ENCODE results near the gene SCRG1. TPM values are rescaled to one million over a fixed set of nuclear protein-coding genes. Genes with fewer than 3 reads are reported as not detected.

Gene SCRG1
- polyA plus RNA-seq, 1 donor = 1.0 TPM

- WGBS (ENCODE audit: insufficient coverage, low lambda C conversion rate) = no CpG with 5 or more reads among the region's 1 CpG
- DNase-seq = no peak
- H3K9me3 ChIP-seq (ENCODE audit: control insufficient read depth, low read depth, low read length) = no peaks in the 10 kb centered on the region
- no peak overlapping the region for H3K27ac ChIP-seq (ENCODE audit: low read length)
- H3K36me3 ChIP-seq (ENCODE audit: control insufficient read depth, insufficient read depth, low read length) = no peaks in the 10 kb centered on the region
- H3K4me3 ChIP-seq (ENCODE audit: low read length) = no peak overlapping the region
- no peaks in the 10 kb centered on the region for H3K27me3 ChIP-seq (ENCODE audit: control insufficient read depth, insufficient read depth, low read length)
- no peaks in the 10 kb centered on the region for H3K4me1 ChIP-seq (ENCODE audit: control insufficient read depth, insufficient read depth, low read length)
These were observed 7.2 kb downstream of the SCRG1 start for GRCh38 chr4:173391701-173392100.

GRCh38 chr4:173386751-173387150, 12.2 kb downstream of the SCRG1 start:
- H3K36me3 ChIP-seq (ENCODE audit: control insufficient read depth, insufficient read depth, low read length) = no peaks in the 10 kb centered on the region
- DNase-seq = no peak

GRCh38 chr4:173382349-173382748, 16.6 kb downstream of the SCRG1 start:
- Histone ChIP-seq H3K36me3 (ENCODE audit: control insufficient read depth, insufficient read depth, low read length) (no peaks in the 10 kb centered on the region), H3K27me3 (ENCODE audit: control insufficient read depth, insufficient read depth, low read length) (no peaks in the 10 kb centered on the region), H3K4me3 (ENCODE audit: low read length) (no peak overlapping the region), H3K27ac (ENCODE audit: low read length) (no peak overlapping the region), H3K4me1 (ENCODE audit: control insufficient read depth, insufficient read depth, low read length) (no peaks in the 10 kb centered on the region), H3K9me3 (ENCODE audit: control insufficient read depth, low read depth, low read length) (no peaks in the 10 kb centered on the region)
- 97% methylated on average over 4 of the region's 4 CpGs for WGBS (ENCODE audit: insufficient coverage, low lambda C conversion rate)
- DNase-seq = no peak

More at GRCh38 chr4:173386751-173387150, 12.2 kb downstream of the SCRG1 start:
- no peaks in the 10 kb centered on the region for H3K9me3 ChIP-seq (ENCODE audit: control insufficient read depth, low read depth, low read length)
- H3K4me3 ChIP-seq (ENCODE audit: low read length) = no peak overlapping the region
- no peaks in the 10 kb centered on the region for H3K27me3 ChIP-seq (ENCODE audit: control insufficient read depth, insufficient read depth, low read length)
- H3K27ac ChIP-seq (ENCODE audit: low read length) = no peak overlapping the region
- no peaks in the 10 kb centered on the region for H3K4me1 ChIP-seq (ENCODE audit: control insufficient read depth, insufficient read depth, low read length)

GRCh38 chr4:173381610-173382009, 17.3 kb downstream of the SCRG1 start:
- Histone ChIP-seq H3K4me3 (ENCODE audit: low read length) (no peak overlapping the region), H3K27me3 (ENCODE audit: control insufficient read depth, insufficient read depth, low read length) (no peaks in the 10 kb centered on the region), H3K9me3 (ENCODE audit: control insufficient read depth, low read depth, low read length) (no peaks in the 10 kb centered on the region), H3K36me3 (ENCODE audit: control insufficient read depth, insufficient read depth, low read length) (no peaks in the 10 kb centered on the region), H3K27ac (ENCODE audit: low read length) (no peak overlapping the region), H3K4me1 (ENCODE audit: control insufficient read depth, insufficient read depth, low read length) (no peaks in the 10 kb centered on the region)
- no peak for DNase-seq
- 100% methylated on average over 1 of the region's 1 CpG for WGBS (ENCODE audit: insufficient coverage, low lambda C conversion rate)

GRCh38 chr4:173380987-173381386, 17.9 kb downstream of the SCRG1 start:
- no peaks in the 10 kb centered on the region for H3K36me3 ChIP-seq (ENCODE audit: control insufficient read depth, insufficient read depth, low read length)
- no peak overlapping the region for H3K4me3 ChIP-seq (ENCODE audit: low read length)
- H3K4me1 ChIP-seq (ENCODE audit: control insufficient read depth, insufficient read depth, low read length) = no peaks in the 10 kb centered on the region
- H3K27ac ChIP-seq (ENCODE audit: low read length) = no peak overlapping the region
- no peaks in the 10 kb centered on the region for H3K27me3 ChIP-seq (ENCODE audit: control insufficient read depth, insufficient read depth, low read length)
- no peak for DNase-seq
- no peaks in the 10 kb centered on the region for H3K9me3 ChIP-seq (ENCODE audit: control insufficient read depth, low read depth, low read length)

- H3K27ac ChIP-seq (ENCODE audit: low read length) = no peak overlapping the region
- H3K27me3 ChIP-seq (ENCODE audit: control insufficient read depth, insufficient read depth, low read length) = no peaks in the 10 kb centered on the region
- H3K9me3 ChIP-seq (ENCODE audit: control insufficient read depth, low read depth, low read length) = no peaks in the 10 kb centered on the region
- H3K4me3 ChIP-seq (ENCODE audit: low read length) = no peak overlapping the region
- DNase-seq = no peak
- WGBS (ENCODE audit: insufficient coverage, low lambda C conversion rate) = 95% methylated on average over 3 of the region's 3 CpGs
- H3K4me1 ChIP-seq (ENCODE audit: control insufficient read depth, insufficient read depth, low read length) = no peaks in the 10 kb centered on the region
- H3K36me3 ChIP-seq (ENCODE audit: control insufficient read depth, insufficient read depth, low read length) = peaks cover 4% of the 10 kb centered on the region
These were observed 19.0 kb downstream of the SCRG1 start for GRCh38 chr4:173379929-173380328.

GRCh38 chr4:173374588-173374987, 24.3 kb downstream of the SCRG1 start:
- Histone ChIP-seq H3K27ac (ENCODE audit: low read length) (no peak overlapping the region), H3K27me3 (ENCODE audit: control insufficient read depth, insufficient read depth, low read length) (no peaks in the 10 kb centered on the region), H3K4me1 (ENCODE audit: control insufficient read depth, insufficient read depth, low read length) (no peaks in the 10 kb centered on the region), H3K36me3 (ENCODE audit: control insufficient read depth, insufficient read depth, low read length) (peaks cover 4% of the 10 kb centered on the region), H3K9me3 (ENCODE audit: control insufficient read depth, low read depth, low read length) (no peaks in the 10 kb centered on the region), H3K4me3 (ENCODE audit: low read length) (no peak overlapping the region)
- DNase-seq = no peak
- WGBS (ENCODE audit: insufficient coverage, low lambda C conversion rate) = 92% methylated on average over 2 of the region's 2 CpGs

- H3K27me3 ChIP-seq (ENCODE audit: control insufficient read depth, insufficient read depth, low read length) = no peaks in the 10 kb centered on the region
- peak overlapping the region; percentile 65 for H3K4me3 ChIP-seq (ENCODE audit: low read length)
- H3K27ac ChIP-seq (ENCODE audit: low read length) = peak overlapping the region; percentile 76
- no CpG with 5 or more reads among the region's 68 CpGs for WGBS (ENCODE audit: insufficient coverage, low lambda C conversion rate)
- no peaks in the 10 kb centered on the region for H3K9me3 ChIP-seq (ENCODE audit: control insufficient read depth, low read depth, low read length)
- no peaks in the 10 kb centered on the region for H3K4me1 ChIP-seq (ENCODE audit: control insufficient read depth, insufficient read depth, low read length)
- peaks cover 4% of the 10 kb centered on the region for H3K36me3 ChIP-seq (ENCODE audit: control insufficient read depth, insufficient read depth, low read length)
- peak; percentile 46 to 79 for DNase-seq
These were observed 27.4 kb downstream of the SCRG1 start for GRCh38 chr4:173371292-173372192.

- H3K27ac ChIP-seq (ENCODE audit: low read length) = peak within 1 kb of the TSS; percentile 88
- 0% methylated on average over 3 of the region's 72 CpGs for WGBS (ENCODE audit: insufficient coverage, low lambda C conversion rate)
- no peaks in the 10 kb centered on the region for H3K9me3 ChIP-seq (ENCODE audit: control insufficient read depth, low read depth, low read length)
- H3K27me3 ChIP-seq (ENCODE audit: control insufficient read depth, insufficient read depth, low read length) = no peaks in the 10 kb centered on the region
- H3K36me3 ChIP-seq (ENCODE audit: control insufficient read depth, insufficient read depth, low read length) = peaks cover 1% of the 10 kb centered on the region
- DNase-seq = peak; percentile 98 to 99
- no peaks in the 10 kb centered on the region for H3K4me1 ChIP-seq (ENCODE audit: control insufficient read depth, insufficient read depth, low read length)
- H3K4me3 ChIP-seq (ENCODE audit: low read length) = peak within 1 kb of the TSS; percentile 65
These were observed 28.2 kb downstream of the SCRG1 start, which contains the start of gene SAP30 for GRCh38 chr4:173370477-173371291. TSS of gene SAP30 (plus strand) at chr4:173370954. CDS start at chr4:173371183, 229 bp downstream.

- H3K27me3 ChIP-seq (ENCODE audit: control insufficient read depth, insufficient read depth, low read length) = no peaks in the 10 kb centered on the region
- DNase-seq = no peak
- H3K27ac ChIP-seq (ENCODE audit: low read length) = peak overlapping the region; percentile 88
- peak overlapping the region; percentile 65 for H3K4me3 ChIP-seq (ENCODE audit: low read length)
- H3K9me3 ChIP-seq (ENCODE audit: control insufficient read depth, low read depth, low read length) = no peaks in the 10 kb centered on the region
- no peaks in the 10 kb centered on the region for H3K4me1 ChIP-seq (ENCODE audit: control insufficient read depth, insufficient read depth, low read length)
- H3K36me3 ChIP-seq (ENCODE audit: control insufficient read depth, insufficient read depth, low read length) = no peaks in the 10 kb centered on the region
- no CpG with 5 or more reads among the region's 14 CpGs for WGBS (ENCODE audit: insufficient coverage, low lambda C conversion rate)
These were observed 28.8 kb downstream of the SCRG1 start for GRCh38 chr4:173370130-173370476.
